Liver (tissue), 9 donors: Measurements from ENCODE around the gene PTN. TPM values are rescaled to one million over a fixed set of nuclear protein-coding genes. Genes with fewer than 3 reads are reported as not detected.

Source experiments
- DNase-seq: peaks from one replicate; pipeline ENCODE4 v3.0.0-alpha.2; 2017; ENCODE audit warnings: low spot score
- H3K27ac ChIP-seq, 2 donors: one replicate each; pipeline ENCODE4 v1.7.0; 2013; ENCODE audit warnings: inconsistent platforms in 2 of 2, low read length in 2 of 2, control low read depth in 1 of 2, low read depth in 1 of 2, mild to moderate bottlenecking in 1 of 2
- H3K27me3 ChIP-seq, 4 donors: one replicate each; pipeline versions ENCODE4 v1.6.1 to v1.7.0; 2013; ENCODE audit warnings: low read length in 3 of 4, inconsistent platforms in 1 of 4, mild to moderate bottlenecking in 1 of 4, moderate library complexity in 1 of 4; ENCODE audit not compliant: control insufficient read depth in 4 of 4, insufficient read depth in 4 of 4
- H3K36me3 ChIP-seq, 4 donors: one replicate each; pipeline versions ENCODE4 v1.6.1 to v1.7.0; 2013; ENCODE audit warnings: low read length in 3 of 4, mild to moderate bottlenecking in 3 of 4, low read depth in 1 of 4, moderate library complexity in 1 of 4; ENCODE audit not compliant: control insufficient read depth in 4 of 4, insufficient read depth in 3 of 4
- H3K4me1 ChIP-seq, 4 donors: one replicate each; pipeline versions ENCODE4 v1.6.1 to v1.7.0; 2013; ENCODE audit warnings: low read length in 3 of 4, mild to moderate bottlenecking in 3 of 4, moderate library complexity in 1 of 4; ENCODE audit not compliant: control insufficient read depth in 4 of 4, insufficient read depth in 4 of 4
- H3K4me3 ChIP-seq, 3 donors: one replicate each; pipeline versions ENCODE4 v1.6.1 to v1.7.0; 2013; ENCODE audit warnings: low read length in 3 of 3, control low read depth in 1 of 3, low read depth in 1 of 3, mild to moderate bottlenecking in 1 of 3
- H3K9ac ChIP-seq, 2 donors: one replicate each; pipeline ENCODE4 v1.7.0; 2013; ENCODE audit warnings: low read length in 2 of 2, mild to moderate bottlenecking in 2 of 2, moderate library complexity in 2 of 2, control low read depth in 1 of 2, low read depth in 1 of 2
- H3K9me3 ChIP-seq, 4 donors: one replicate each; pipeline versions ENCODE4 v1.6.1 to v1.7.0; 2013; ENCODE audit warnings: low read length in 3 of 4; ENCODE audit not compliant: control insufficient read depth in 4 of 4
- GABPA ChIP-seq, 2 donors: IDR thresholded peaks in 1 of 2; conservative IDR thresholded peaks in 1 of 2; 2 replicates each; pipeline ENCODE4 v1.6.1; 2016; ENCODE audit warnings: antibody characterized with exemption in 2 of 2, mild to moderate bottlenecking in 1 of 2, moderate library complexity in 1 of 2
- HNF4A ChIP-seq, 2 donors: conservative IDR thresholded peaks; 2 replicates each; pipeline ENCODE4 v1.6.1; 2016; ENCODE audit warnings: antibody characterized with exemption in 2 of 2, mild to moderate bottlenecking in 2 of 2
- HNF4G ChIP-seq: IDR thresholded peaks from 2 replicates; pipeline ENCODE4 v1.6.1; 2016; ENCODE audit warnings: antibody characterized with exemption
- JUND ChIP-seq, 2 donors: IDR thresholded peaks; 2 replicates each; pipeline ENCODE4 v1.6.1; 2016; ENCODE audit warnings: antibody characterized with exemption in 2 of 2
- RAD21 ChIP-seq, 2 donors: IDR thresholded peaks; 2 replicates each; pipeline ENCODE4 v1.6.1; 2016; ENCODE audit warnings: antibody characterized with exemption in 2 of 2, mild to moderate bottlenecking in 2 of 2
- REST ChIP-seq: IDR thresholded peaks from 2 replicates; pipeline ENCODE4 v1.6.1; 2016; ENCODE audit warnings: antibody characterized with exemption, mild to moderate bottlenecking
- SP1 ChIP-seq: IDR thresholded peaks from 2 replicates; pipeline ENCODE4 v1.6.1; 2018; ENCODE audit warnings: antibody characterized with exemption, mild to moderate bottlenecking
- TAF1 ChIP-seq: conservative IDR thresholded peaks from 2 replicates; pipeline ENCODE4 v1.6.1; 2016; ENCODE audit warnings: antibody characterized with exemption, mild to moderate bottlenecking
- YY1 ChIP-seq: IDR thresholded peaks from 2 replicates; pipeline ENCODE4 v1.6.1; 2016; ENCODE audit warnings: antibody characterized with exemption, mild to moderate bottlenecking
- WGBS: extraction: QIAGEN DNeasy Blood & Tissue Kit; methylation state at CpG from one replicate; pipeline ENCODE4 v1.1.7; 2013; 5-methylcytosine and 5-hydroxymethylcytosine counted together
- polyA plus RNA-seq, 2 donors: library from polyadenylated mRNA; stranded (reverse) in 1 of 2; unstranded in 1 of 2; fragments of 200-250 nt in 1 of 2; fragments of >200 nt in 1 of 2; fragmentation: Nextera tagmentation in 1 of 2; extraction: Ambion mirVana in 1 of 2; gene quantifications; one replicate each; pipeline versions ENCODE4 v1.2.1 to v1.2.3, GENCODE V29; 2013 to 2015
- total RNA-seq, 2 donors: library from RNA; depleted of rRNA; stranded (reverse); fragments of >200 nt; gene quantifications; one replicate each; pipeline ENCODE4 v1.2.3, GENCODE V29; 2014
- TF ChIP-seq, protein P1 (sequence below): IDR thresholded peaks from 2 replicates; pipeline ENCODE4 v1.6.1; 2016; ENCODE audit warnings: antibody characterized with exemption
- TF ChIP-seq, protein P2 (sequence below): IDR thresholded peaks from 2 replicates; pipeline ENCODE4 v1.6.1; 2016; ENCODE audit warnings: antibody characterized with exemption
- TF ChIP-seq, protein P3 (sequence below): IDR thresholded peaks from 2 replicates; pipeline ENCODE4 v1.6.1; 2016; ENCODE audit warnings: antibody characterized with exemption
- donor health status: healthy.
- donor health status: healthy.
- donor health status: healthy.
- donor health status: healthy.
- donor health status: healthy.

PTN gene
- total and polyA plus RNA-seq, 4 donors, result 0.50 to 4.8 (median 1.6) TPM

DNA sequence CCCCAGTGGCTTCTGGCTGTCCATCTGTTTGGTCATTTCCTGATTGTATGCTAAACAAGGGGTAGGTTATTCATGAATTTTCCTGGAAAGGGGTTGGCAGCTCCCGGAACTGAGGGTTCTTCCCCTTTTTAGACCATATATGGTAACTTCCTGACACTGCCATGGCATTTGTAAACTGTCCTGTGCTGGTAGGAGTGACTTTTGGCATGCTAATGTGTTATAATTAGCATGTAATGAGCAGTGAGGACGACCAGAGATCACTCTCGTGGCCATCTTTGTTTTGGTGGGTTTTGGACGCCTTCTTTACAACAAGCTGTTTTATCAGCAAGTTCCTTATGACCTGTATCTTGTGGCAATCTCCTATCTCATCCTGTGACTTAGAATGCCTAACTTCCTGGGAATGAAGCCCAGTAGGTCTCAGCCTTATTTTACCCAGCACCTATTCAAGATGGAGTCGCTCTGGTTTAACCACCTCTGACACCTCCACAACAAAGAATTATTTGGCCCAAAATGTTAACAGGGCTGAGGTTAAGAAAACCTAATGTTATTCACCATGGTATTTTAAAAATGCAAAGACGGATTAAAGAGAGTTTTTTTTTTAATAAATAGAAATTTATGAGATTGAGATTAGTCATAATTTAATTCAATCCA is 2.4 kb upstream of the PTN start:
- Histone ChIP-seq H3K9me3 (no peaks in the 10 kb centered on the region), H3K36me3 (no peaks in the 10 kb centered on the region), H3K4me1 (peaks cover 0 to 14% (median 11%) of the 10 kb centered on the region in 4 donors), H3K27ac (no peak overlapping the region), H3K9ac (no peak overlapping the region), H3K4me3 (no peak overlapping the region), H3K27me3 (peaks cover 0 to 7% (median 0%) of the 10 kb centered on the region in 4 donors)
- no peak for DNase-seq
- WGBS, result 67% methylated on average over 6 of the region's 6 CpGs
- TF ChIP-seq, protein P1, sequence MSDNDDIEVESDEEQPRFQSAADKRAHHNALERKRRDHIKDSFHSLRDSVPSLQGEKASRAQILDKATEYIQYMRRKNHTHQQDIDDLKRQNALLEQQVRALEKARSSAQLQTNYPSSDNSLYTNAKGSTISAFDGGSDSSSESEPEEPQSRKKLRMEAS, result no peak
- TF ChIP-seq REST, result no peak
- TF ChIP-seq YY1, result no peak
- no peak for TF ChIP-seq GABPA (IDR thresholded peaks at IDR 0.05 in 1 of 2, conservative IDR thresholded peaks at IDR 0.05 in 1 of 2)
- TF ChIP-seq, protein P2, sequence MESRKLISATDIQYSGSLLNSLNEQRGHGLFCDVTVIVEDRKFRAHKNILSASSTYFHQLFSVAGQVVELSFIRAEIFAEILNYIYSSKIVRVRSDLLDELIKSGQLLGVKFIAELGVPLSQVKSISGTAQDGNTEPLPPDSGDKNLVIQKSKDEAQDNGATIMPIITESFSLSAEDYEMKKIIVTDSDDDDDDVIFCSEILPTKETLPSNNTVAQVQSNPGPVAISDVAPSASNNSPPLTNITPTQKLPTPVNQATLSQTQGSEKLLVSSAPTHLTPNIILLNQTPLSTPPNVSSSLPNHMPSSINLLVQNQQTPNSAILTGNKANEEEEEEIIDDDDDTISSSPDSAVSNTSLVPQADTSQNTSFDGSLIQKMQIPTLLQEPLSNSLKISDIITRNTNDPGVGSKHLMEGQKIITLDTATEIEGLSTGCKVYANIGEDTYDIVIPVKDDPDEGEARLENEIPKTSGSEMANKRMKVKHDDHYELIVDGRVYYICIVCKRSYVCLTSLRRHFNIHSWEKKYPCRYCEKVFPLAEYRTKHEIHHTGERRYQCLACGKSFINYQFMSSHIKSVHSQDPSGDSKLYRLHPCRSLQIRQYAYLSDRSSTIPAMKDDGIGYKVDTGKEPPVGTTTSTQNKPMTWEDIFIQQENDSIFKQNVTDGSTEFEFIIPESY, result no peak

- no peak for DNase-seq
- Histone ChIP-seq H3K27ac (no peak overlapping the region), H3K4me3 (peak overlapping the region; percentile 15 to 51 (median 37)), H3K9ac (no peak overlapping the region), H3K9me3 (no peaks in the 10 kb centered on the region), H3K27me3 (peaks cover 0 to 7% (median 0%) of the 10 kb centered on the region in 4 donors), H3K4me1 (peaks cover 0 to 14% (median 11%) of the 10 kb centered on the region in 4 donors), H3K36me3 (no peaks in the 10 kb centered on the region)
- TF ChIP-seq, protein P2, result no peak
- no peak for TF ChIP-seq HNF4A (conservative IDR thresholded peaks at IDR 0.05)
- WGBS, result 8% methylated on average over 5 of the region's 5 CpGs
These were observed 688 bp downstream of the PTN start for GRCh38 chr7:137342828-137343261.

DNA sequence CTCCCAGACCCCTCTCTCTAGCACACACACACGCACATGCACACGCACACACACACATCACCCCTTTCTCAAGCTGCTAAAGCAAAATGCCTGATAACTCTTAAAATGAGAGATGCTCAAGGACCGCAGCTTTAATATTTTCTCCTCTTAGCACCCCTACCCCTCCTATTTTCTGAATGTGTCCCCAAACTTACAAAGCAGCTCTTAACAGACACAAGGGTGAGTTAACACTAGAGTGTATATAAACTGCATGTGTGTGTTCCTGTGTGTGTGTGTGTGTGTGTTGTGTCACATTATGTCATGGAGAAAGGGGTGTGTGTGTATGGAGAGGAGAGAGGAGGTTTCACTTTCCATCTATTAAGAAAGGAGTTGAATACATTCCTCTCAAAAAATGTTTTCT is 1.3 kb downstream of the PTN start:
- Histone ChIP-seq H3K27ac (no peak overlapping the region), H3K9ac (no peak overlapping the region)
- 72% methylated on average over 3 of the region's 3 CpGs for WGBS
- TF ChIP-seq, protein P3, sequence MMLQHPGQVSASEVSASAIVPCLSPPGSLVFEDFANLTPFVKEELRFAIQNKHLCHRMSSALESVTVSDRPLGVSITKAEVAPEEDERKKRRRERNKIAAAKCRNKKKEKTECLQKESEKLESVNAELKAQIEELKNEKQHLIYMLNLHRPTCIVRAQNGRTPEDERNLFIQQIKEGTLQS, result no peak
- TF ChIP-seq TAF1, result no peak
- no peak for TF ChIP-seq REST
- TF ChIP-seq SP1, result no peak
- no peak for TF ChIP-seq HNF4G
- TF ChIP-seq HNF4A (conservative IDR thresholded peaks at IDR 0.05), result no peak
- TF ChIP-seq, protein P1, result no peak
- no peak for TF ChIP-seq JUND (IDR thresholded peaks at IDR 0.05)
- no peak for TF ChIP-seq RAD21 (IDR thresholded peaks at IDR 0.05)

More for the DNA sequence above, 1.3 kb downstream of the PTN start:
- no peaks in the 10 kb centered on the region for H3K9me3 ChIP-seq
- peaks cover 0 to 14% (median 11%) of the 10 kb centered on the region in 4 donors for H3K4me1 ChIP-seq
- H3K27me3 ChIP-seq, result peaks cover 0 to 7% (median 0%) of the 10 kb centered on the region in 4 donors
- no peak overlapping the region for H3K4me3 ChIP-seq
- DNase-seq, result no peak
- H3K36me3 ChIP-seq, result no peaks in the 10 kb centered on the region
